D721Med (cell line): ENCODE results near the gene SPTBN4.
"Not testable (repeated sequence)": the region's sequence is repeated elsewhere in the genome, so short reads cannot be mapped to it uniquely, and the experiment has no call there.

Experiments
- DNase-seq: peaks from one replicate; pipeline ENCODE4 v3.0.0; 2011; ENCODE audit warnings: low spot score; ENCODE audit not compliant: insufficient read length
- FAIRE-seq: peaks from 2 replicates; lab custom pipeline; 2011; peaks lifted over from hg19 to GRCh38; lab: Jason Lieb, UNC
- CTCF ChIP-seq: IDR thresholded peaks from 2 replicates; pipeline ENCODE4 v1.5.1; 2012; ENCODE audit warnings: mild to moderate bottlenecking, control low read depth; ENCODE audit not compliant: insufficient read depth; ENCODE audit errors: missing control alignments

Gene SPTBN4

DNA sequence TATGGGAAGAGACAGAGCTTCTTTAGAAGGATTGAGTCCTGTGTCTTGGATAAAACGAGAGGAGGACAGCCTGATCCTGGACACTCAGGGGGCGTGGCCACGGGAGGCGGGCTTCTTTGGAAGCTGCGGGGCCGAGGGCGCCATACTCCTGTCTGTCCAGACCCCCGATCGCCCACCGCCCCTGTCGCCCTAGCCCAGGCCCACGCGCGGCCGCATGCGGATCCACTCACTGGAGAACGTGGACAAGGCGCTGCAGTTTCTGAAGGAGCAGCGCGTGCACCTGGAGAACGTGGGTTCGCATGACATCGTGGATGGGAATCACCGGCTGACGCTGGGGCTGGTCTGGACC, 23.1 kb downstream of the SPTBN4 start:
- no peak for FAIRE-seq
- no peak for TF ChIP-seq CTCF
- DNase-seq: no peak

DNA sequence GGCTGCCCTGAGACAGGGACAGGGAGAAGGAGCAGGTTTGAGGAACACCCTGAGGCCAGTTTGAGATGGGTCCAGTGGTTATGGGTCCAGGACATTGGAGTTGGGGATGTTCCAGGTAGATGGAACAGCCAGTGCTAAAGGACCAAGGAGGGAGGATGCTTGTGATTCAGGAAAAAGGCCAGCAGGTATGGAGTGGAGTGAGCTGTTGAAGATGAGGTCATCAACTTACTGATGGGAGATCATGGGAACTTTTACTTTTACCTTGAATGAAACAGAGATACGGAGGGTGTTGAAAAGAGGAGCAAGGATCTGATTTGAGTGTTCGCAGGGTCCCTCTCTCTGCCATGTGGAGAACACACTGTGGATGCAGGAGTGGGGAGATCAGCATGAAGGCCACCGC, 25.5 kb downstream of the SPTBN4 start:
- no peak for TF ChIP-seq CTCF
- DNase-seq (no peak), FAIRE-seq (no peak)

- no peak for TF ChIP-seq CTCF
- FAIRE-seq: no peak
- no peak for DNase-seq
Measured at GRCh38 chr19:40493778-40494177, 27.0 kb downstream of the SPTBN4 start.

DNA sequence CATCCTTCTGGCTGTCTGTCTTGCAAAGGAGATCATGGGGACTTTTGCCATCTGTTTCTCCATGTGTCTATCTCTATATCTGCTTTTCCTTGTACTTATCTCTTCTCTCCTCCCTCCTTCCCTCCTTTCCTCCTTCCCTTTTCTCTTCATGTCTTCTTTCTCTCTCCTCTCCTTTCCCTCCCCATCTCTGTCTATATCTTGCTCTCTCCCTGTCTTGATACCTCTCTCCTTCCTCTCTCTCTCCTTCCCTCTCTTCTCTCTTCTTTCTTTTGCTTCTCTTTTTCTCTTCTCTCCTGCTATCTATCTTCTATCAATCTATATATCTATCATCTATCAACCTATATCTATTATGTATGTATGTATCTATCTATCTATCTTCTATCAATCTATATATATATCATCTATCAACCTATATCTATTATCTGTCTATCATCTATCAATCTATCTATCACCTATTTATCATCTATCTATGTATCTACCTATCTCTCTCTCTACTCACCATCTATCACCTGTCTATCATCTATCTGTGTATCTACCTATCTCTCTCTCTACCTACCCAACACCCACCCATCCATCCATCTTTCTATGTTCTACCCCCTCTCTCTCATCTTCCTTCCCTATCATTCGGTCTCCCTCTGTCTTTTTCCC, 27.5 kb downstream of the SPTBN4 start:
- no peak for TF ChIP-seq CTCF
- FAIRE-seq: no peak

GRCh38 chr19:40497214-40497613, 30.4 kb downstream of the SPTBN4 start:
- FAIRE-seq: no peak
- TF ChIP-seq CTCF: no peak

More for the DNA sequence above, 27.5 kb downstream of the SPTBN4 start:
- no peak for DNase-seq

GRCh38 chr19:40499320-40499719, 32.5 kb downstream of the SPTBN4 start:
- DNase-seq (no peak), FAIRE-seq (no peak)
- no peak for TF ChIP-seq CTCF

More at GRCh38 chr19:40497214-40497613, 30.4 kb downstream of the SPTBN4 start:
- DNase-seq: no peak

GRCh38 chr19:40500678-40501530, 34.1 kb downstream of the SPTBN4 start:
- not testable (repeated sequence) for DNase-seq, FAIRE-seq
